Activated naive CD8-positive, alpha-beta T cell treated with anti-CD3 and anti-CD28 coated beads, Interleukin-2, amount 50 U/mL, for 24 hours (primary cell): Measurements from ENCODE around the gene RIPPLY3.
"Not testable (repeated sequence)": the region's sequence is repeated elsewhere in the genome, so short reads cannot be mapped to it uniquely, and the experiment has no call there.

Experiments used
- ATAC-seq: fragments of 150-1000 bp; cut with Tn5 transposase; one replicate; pipeline ENCODE4 v1.10.0; 2021
- DNase-seq: peaks from one replicate; pipeline ENCODE4 v3.0.0; 2021
- H3K27ac Mint-ChIP-seq: one replicate; pipeline ENCODE4 v1.8.0; 2021; ENCODE audit warnings: mild to moderate bottlenecking, mixed read lengths
- H3K27me3 Mint-ChIP-seq: one replicate; pipeline ENCODE4 v1.8.0; 2021; ENCODE audit warnings: mixed read lengths
- H3K36me3 Mint-ChIP-seq: one replicate; pipeline ENCODE4 v1.8.0; 2021; ENCODE audit warnings: low read depth, mixed read lengths
- H3K4me1 Mint-ChIP-seq: one replicate; pipeline ENCODE4 v1.8.0; 2021; ENCODE audit warnings: mixed read lengths
- H3K4me3 Mint-ChIP-seq: one replicate; pipeline ENCODE4 v1.8.0; 2021; ENCODE audit warnings: mild to moderate bottlenecking, moderate library complexity, mixed read lengths
- H3K9me3 Mint-ChIP-seq: one replicate; pipeline ENCODE4 v1.8.0; 2021; ENCODE audit warnings: mixed read lengths

RIPPLY3 gene

DNA sequence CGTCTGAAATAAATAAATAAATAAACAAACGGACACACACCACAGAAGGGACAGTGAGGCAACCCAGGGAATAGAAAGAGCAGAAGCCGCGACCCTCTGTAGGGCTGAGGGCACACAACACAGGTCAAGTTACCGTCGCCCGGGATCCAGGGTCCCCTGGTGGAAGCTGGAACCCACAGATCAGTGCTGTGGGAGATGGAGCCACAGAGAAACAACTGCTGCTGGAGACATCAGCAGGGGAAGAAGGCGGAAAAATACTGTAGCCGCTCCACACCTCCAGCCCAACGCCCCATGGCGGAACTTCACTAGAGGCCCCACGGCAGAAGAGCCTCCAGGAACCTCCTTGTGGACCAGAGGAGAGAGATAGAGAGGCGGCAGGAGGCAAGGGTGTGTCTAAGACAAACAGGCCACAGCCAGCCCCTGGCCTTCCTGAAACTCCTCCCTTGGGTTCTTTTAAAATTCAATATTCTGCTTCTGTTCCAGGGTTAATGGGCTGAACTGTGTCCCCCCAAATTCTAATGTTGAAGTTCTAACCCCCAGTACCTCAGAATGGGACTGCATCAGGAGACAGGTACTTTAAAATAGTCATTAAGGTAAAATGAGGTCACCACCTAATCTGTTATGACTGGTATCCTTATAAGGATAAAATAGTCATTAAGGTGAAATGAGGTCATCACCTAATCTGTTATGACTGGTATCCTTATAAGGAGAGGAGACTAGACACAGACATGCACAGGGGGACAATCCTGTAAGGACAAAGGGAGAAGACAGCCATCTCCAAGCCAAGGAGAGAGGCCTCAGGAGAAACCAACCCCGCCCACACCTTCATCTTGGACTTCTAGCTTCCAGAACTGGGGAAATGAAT, 32.3 kb upstream of the RIPPLY3 start:
- no peak overlapping the region for H3K27ac Mint-ChIP-seq
- no peak overlapping the region for H3K4me3 Mint-ChIP-seq
- peaks cover 19% of the 10 kb centered on the region for H3K4me1 Mint-ChIP-seq
- H3K9me3 Mint-ChIP-seq = no peaks in the 10 kb centered on the region
- DNase-seq = no peak
- no peaks in the 10 kb centered on the region for H3K27me3 Mint-ChIP-seq
- H3K36me3 Mint-ChIP-seq = no peaks in the 10 kb centered on the region
- ATAC-seq = no peak

GRCh38 chr21:36974851-36975192, 31.7 kb upstream of the RIPPLY3 start:
- Mint-ChIP-seq H3K4me3 (no peak overlapping the region), H3K4me1 (peaks cover 19% of the 10 kb centered on the region), H3K9me3 (no peaks in the 10 kb centered on the region), H3K36me3 (no peaks in the 10 kb centered on the region), H3K27ac (no peak overlapping the region), H3K27me3 (no peaks in the 10 kb centered on the region)
- no peak for DNase-seq
- ATAC-seq = no peak

DNA sequence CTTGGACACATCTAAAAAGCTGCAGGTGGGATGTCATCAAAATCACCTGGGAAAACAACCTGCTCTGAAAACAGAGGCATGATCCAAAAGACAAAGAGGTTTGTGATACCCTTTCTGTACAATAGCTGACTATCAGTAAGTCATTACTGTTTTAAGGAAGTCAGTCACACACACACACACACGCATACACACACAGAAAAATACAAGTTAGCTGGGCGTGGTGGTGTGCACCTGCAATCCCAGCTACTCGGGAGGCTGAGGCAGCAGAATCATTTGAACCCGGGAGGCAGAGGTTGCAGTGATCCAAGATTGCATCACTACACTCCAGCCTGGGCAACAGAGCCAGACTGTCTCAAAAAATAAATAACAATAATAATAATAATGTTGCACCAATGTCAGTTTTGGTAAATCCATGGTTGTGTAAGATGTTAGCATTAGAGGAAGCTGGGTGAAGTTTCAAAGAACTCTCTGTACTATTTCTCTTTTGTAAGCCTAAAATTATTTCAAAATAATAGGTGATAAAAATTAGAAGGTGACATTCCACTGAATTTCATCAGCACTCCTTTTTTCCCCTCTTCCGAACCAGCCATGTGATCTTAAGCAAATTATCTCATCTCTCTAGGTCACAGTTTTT, 30.2 kb upstream of the RIPPLY3 start:
- no peak overlapping the region for H3K4me3 Mint-ChIP-seq

GRCh38 chr21:36976882-36977651, 29.4 kb upstream of the RIPPLY3 start:
- Mint-ChIP-seq H3K4me3 (no peak overlapping the region), H3K4me1 (peaks cover 32% of the 10 kb centered on the region), H3K27ac (peak overlapping the region; percentile 55), H3K27me3 (peaks cover 11% of the 10 kb centered on the region), H3K9me3 (no peaks in the 10 kb centered on the region), H3K36me3 (no peaks in the 10 kb centered on the region)
- DNase-seq = peak; percentile 34
- ATAC-seq = peak; percentile 82

More for the DNA sequence above, 30.2 kb upstream of the RIPPLY3 start:
- peaks cover 26% of the 10 kb centered on the region for H3K4me1 Mint-ChIP-seq
- H3K36me3 Mint-ChIP-seq = no peaks in the 10 kb centered on the region
- no peaks in the 10 kb centered on the region for H3K9me3 Mint-ChIP-seq
- DNase-seq (no peak), ATAC-seq (no peak)
- no peak overlapping the region for H3K27ac Mint-ChIP-seq
- peaks cover 7% of the 10 kb centered on the region for H3K27me3 Mint-ChIP-seq

GRCh38 chr21:36980280-36981048, 26.0 kb upstream of the RIPPLY3 start:
- Mint-ChIP-seq H3K4me1 (peaks cover 32% of the 10 kb centered on the region), H3K36me3 (no peaks in the 10 kb centered on the region), H3K9me3 (no peaks in the 10 kb centered on the region), H3K4me3 (peak overlapping the region; percentile 62), H3K27me3 (peaks cover 11% of the 10 kb centered on the region), H3K27ac (no peak overlapping the region)
- DNase-seq (peak; percentile 30), ATAC-seq (no peak)

- H3K27ac Mint-ChIP-seq = no peak overlapping the region
- peak overlapping the region; percentile 62 for H3K4me3 Mint-ChIP-seq
- H3K36me3 Mint-ChIP-seq = no peaks in the 10 kb centered on the region
- no peaks in the 10 kb centered on the region for H3K9me3 Mint-ChIP-seq
- H3K4me1 Mint-ChIP-seq = peaks cover 38% of the 10 kb centered on the region
- ATAC-seq (no peak), DNase-seq (no peak)
- H3K27me3 Mint-ChIP-seq = peaks cover 11% of the 10 kb centered on the region
These were observed 25.5 kb upstream of the RIPPLY3 start for GRCh38 chr21:36981049-36981391.

DNA sequence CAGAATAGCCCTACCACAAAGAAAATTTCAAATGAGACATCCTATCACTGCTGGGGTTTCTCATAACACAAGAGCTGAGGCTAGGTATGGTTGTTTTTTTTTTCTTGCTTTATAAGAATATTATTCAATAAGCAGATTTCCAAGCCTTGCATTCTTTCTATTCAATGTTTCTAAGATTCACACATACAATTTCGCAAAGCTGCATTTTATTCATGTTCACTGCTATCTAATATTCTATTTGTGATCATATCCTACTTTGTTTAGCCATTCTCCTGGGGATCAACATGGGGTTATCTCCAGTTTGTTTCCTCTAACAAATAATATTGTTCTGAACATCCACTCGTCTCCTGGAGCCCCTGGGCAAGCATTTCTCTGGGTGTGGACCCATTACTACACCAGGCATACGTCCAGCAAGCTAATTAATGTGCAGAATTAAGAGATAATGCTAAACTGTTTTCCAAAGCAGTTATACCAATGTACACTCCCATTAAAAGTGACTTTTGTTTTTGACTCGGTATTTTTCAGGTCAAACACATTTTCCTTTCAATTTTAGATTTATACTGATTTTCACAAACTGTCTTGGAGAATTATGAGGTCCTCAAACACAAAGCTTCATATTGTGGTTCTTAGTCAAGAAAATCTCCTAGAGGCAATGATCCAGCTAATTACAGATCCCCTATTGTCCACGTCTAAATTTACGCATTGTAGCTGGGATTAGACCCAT, 24.4 kb upstream of the RIPPLY3 start:
- H3K27me3 Mint-ChIP-seq = peaks cover 11% of the 10 kb centered on the region
- DNase-seq (no peak), ATAC-seq (no peak)
- no peaks in the 10 kb centered on the region for H3K36me3 Mint-ChIP-seq
- H3K4me3 Mint-ChIP-seq = no peak overlapping the region
- no peak overlapping the region for H3K27ac Mint-ChIP-seq
- peaks cover 43% of the 10 kb centered on the region for H3K4me1 Mint-ChIP-seq
- no peaks in the 10 kb centered on the region for H3K9me3 Mint-ChIP-seq

DNA sequence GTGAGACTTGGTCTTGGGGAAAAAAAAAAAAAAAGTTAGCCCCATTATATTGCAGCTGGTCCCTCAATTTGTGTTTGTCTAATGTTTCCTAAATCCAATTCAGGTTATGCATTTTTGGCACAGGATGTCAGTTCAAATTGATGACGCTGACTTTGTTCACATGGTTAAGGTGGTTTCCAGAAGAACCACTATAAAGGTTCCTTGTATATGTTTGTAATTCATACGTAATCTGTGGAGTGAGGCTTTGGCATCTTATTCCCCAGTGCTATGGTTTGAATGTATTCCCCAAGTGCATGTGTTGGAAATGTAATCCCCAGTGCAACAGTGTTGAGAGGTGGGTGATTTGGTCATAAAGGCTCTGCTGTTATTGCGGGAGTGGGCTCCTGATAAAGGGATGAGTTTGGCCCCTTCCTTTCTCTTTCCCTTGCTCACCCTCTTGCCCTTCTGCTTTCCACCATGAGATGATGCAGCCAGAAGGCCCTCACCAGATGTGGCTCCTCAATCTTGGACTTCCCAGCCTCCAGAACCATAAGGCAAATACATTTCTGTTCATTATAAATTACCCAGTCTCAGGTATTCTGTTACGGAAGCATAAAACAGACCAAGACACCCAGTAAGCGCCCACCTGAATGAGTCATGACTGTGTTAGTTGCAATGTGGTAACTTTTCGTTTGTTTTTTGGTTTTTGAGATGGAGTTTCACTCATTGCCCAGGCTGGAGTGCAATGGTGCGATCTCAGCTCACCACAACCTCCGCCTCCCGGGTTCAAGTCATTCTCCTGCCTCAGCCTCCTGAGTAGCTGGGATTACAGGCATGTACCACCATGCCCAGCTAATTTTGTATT, 20.5 kb upstream of the RIPPLY3 start:
- ATAC-seq (peak; percentile 8), DNase-seq (no peak)
- no peak overlapping the region for H3K27ac Mint-ChIP-seq
- no peak overlapping the region for H3K4me3 Mint-ChIP-seq
- no peaks in the 10 kb centered on the region for H3K36me3 Mint-ChIP-seq
- H3K4me1 Mint-ChIP-seq = peaks cover 45% of the 10 kb centered on the region
- peaks cover 6% of the 10 kb centered on the region for H3K27me3 Mint-ChIP-seq
- no peaks in the 10 kb centered on the region for H3K9me3 Mint-ChIP-seq

DNA sequence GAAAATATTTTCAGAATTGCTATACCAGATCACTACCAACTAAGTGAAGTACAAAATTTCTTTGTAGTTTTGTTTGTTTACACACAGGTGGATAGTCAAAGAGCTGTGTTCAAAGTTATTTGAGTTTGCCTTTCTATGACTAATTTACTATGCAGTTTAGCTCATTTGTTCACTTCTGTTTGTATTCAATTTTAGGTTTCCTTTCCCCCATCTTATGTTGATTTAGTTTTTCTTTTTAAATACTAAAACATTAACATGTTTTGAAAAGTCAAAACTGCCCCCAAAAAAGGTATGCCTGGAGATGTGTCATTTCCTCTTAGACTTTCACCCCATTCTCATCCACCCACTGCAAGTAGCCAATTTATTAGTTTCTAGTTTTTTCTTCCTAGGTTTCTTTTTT, 18.7 kb upstream of the RIPPLY3 start:
- no peaks in the 10 kb centered on the region for H3K36me3 Mint-ChIP-seq
- no peaks in the 10 kb centered on the region for H3K27me3 Mint-ChIP-seq
- no peak overlapping the region for H3K4me3 Mint-ChIP-seq
- DNase-seq (no peak), ATAC-seq (no peak)
- no peak overlapping the region for H3K27ac Mint-ChIP-seq
- peaks cover 38% of the 10 kb centered on the region for H3K4me1 Mint-ChIP-seq
- no peaks in the 10 kb centered on the region for H3K9me3 Mint-ChIP-seq

- H3K4me3 Mint-ChIP-seq = peak overlapping the region; percentile 50
- no peaks in the 10 kb centered on the region for H3K27me3 Mint-ChIP-seq
- H3K27ac Mint-ChIP-seq = peak overlapping the region; percentile 52
- DNase-seq (no peak), ATAC-seq (no peak)
- no peaks in the 10 kb centered on the region for H3K36me3 Mint-ChIP-seq
- peaks cover 38% of the 10 kb centered on the region for H3K4me1 Mint-ChIP-seq
- H3K9me3 Mint-ChIP-seq = no peaks in the 10 kb centered on the region
These were observed 18.0 kb upstream of the RIPPLY3 start for GRCh38 chr21:36988536-36988935.

- DNase-seq, H3K27me3 Mint-ChIP-seq, H3K9me3 Mint-ChIP-seq, ATAC-seq, H3K36me3 Mint-ChIP-seq: not testable (repeated sequence)
- peak overlapping the region; percentile 81 for H3K4me3 Mint-ChIP-seq
- peaks cover 38% of the 10 kb centered on the region for H3K4me1 Mint-ChIP-seq
- H3K27ac Mint-ChIP-seq = peak overlapping the region; percentile 60
These were observed 17.3 kb upstream of the RIPPLY3 start for GRCh38 chr21:36989199-36989698.

DNA sequence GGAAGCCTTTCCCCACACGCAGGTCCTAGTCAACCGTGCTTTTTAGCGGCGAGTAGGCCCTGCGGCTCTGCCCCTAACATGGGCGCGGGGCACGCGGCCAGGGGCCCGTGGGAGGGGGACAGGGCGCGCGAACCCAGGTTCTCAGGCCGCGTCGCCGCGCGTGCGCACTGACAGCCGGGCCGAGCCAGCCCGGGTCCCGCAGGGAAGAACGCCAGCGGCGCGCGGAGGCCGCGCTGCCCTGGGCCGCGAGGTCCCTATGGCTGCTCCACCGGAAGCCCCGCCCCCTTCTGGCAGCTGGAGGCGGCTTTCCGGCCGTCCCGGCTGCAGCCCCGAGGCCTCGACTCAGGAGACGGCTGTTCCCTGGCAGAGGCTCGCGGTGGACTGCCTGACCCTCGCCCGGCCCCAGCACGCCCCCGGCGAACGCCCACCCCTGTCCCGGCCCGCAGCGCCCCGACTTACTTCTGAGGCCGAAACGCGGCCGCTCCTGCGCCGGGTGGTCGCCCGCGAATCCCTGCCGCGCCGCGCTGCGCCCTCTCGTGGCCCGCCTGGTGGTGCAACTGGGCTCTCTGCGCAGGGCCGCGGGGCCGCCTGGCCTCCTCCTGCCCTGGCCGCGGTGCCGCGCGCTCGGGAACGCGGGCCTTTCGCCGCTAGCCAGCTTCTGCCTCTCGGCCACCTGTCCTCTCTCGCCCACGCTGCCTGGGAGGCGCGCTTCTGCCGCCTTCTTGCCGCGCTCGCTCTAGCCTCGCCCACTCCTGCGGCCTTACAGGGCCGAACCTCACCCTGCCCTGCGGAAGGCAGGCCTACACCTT, 16.6 kb upstream of the RIPPLY3 start:
- no peaks in the 10 kb centered on the region for H3K27me3 Mint-ChIP-seq
- H3K4me3 Mint-ChIP-seq = peak overlapping the region; percentile 81
- H3K36me3 Mint-ChIP-seq = no peaks in the 10 kb centered on the region
- peak; percentile 91 for DNase-seq
- H3K9me3 Mint-ChIP-seq = no peaks in the 10 kb centered on the region
- H3K4me1 Mint-ChIP-seq = peaks cover 38% of the 10 kb centered on the region
- H3K27ac Mint-ChIP-seq = peak overlapping the region; percentile 80
- peak; percentile 93 for ATAC-seq
